ENCODE results near the gene ATG16L1. TPM values are rescaled to one million over a fixed set of nuclear protein-coding genes. Genes with fewer than 3 reads are reported as not detected.

ATG16L1 gene
- total and polyA plus RNA-seq, 2 donors (not counting 3 experiments of a cell fraction or from before 2014, with no cell fraction given): 18.1 to 29.8 TPM

DNA sequence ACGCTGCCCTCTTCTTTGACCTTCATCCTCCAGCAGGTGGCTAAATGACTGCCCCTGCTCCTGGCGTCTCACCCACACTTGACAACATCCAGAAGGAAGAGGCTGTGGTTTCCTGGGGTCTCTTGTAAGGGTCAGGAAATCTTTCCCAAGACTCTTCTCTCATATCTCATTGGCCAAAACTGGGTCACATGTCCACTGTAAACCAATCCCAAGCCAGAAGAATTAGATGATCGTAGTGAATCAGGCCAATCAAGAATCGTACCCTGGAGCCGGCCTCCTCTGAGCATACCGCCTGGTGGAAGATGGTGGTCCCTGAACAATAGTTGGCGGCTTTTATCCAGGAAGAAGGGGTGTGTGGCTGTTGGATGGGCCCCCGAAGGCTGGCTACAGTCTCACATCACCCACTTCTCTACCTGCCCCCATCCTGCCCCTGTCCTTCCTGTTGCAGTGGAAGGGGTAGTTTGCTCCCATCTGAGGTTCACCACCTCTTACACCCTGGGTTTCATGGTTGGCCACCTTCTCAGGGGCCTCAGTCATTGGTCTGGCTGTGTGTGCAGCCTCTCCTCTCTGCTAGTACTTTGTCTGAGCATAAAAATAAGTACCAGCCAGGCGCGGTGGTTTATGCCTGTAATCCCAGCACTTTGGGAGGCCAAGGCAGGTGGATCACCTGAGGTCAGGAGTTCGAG, 59.9 kb downstream of the ATG16L1 start:
- DNase-seq (ENCODE audit: low read depth, low spot score) (no peak), FAIRE-seq (no peak)
- H3K4me1 ChIP-seq (ENCODE audit: control insufficient read depth, extremely low read depth, insufficient read depth, low read length): no peaks in the 10 kb centered on the region
- no peak overlapping the region for H3K4me3 ChIP-seq (replicated peaks in 1 of 3; ENCODE audit: insufficient read depth in 1 of 3, low read depth in 1 of 3, low read length in 3 of 3)
- POLR2A ChIA-PET: no interaction called here
- H4K20me1 ChIP-seq (replicated peaks; ENCODE audit: control insufficient read depth, extremely low read depth, insufficient read depth, low read length): no peaks in the 10 kb centered on the region
- H2AFZ ChIP-seq (ENCODE audit: low read depth, low read length): no peak overlapping the region
- no peak overlapping the region for H3K27ac ChIP-seq (ENCODE audit: insufficient read depth, low read depth, low read length)
- H3K36me3 ChIP-seq (ENCODE audit: control insufficient read depth in 2 of 2, extremely low read depth in 1 of 2, insufficient read depth in 2 of 2, low read length in 2 of 2): no peaks in the 10 kb centered on the region
- intact Hi-C loops (cut with micrococcal nuclease): no loop called here
- no peaks in the 10 kb centered on the region for H3K9me3 ChIP-seq (replicated peaks; ENCODE audit: control insufficient read depth, insufficient read depth, low read length)
- peaks cover 2 to 4% of the 10 kb centered on the region in 2 experiments for H3K27me3 ChIP-seq (ENCODE audit: control insufficient read depth in 2 of 2, insufficient read depth in 2 of 2, low read length in 2 of 2)
- TF ChIP-seq, protein P1, sequence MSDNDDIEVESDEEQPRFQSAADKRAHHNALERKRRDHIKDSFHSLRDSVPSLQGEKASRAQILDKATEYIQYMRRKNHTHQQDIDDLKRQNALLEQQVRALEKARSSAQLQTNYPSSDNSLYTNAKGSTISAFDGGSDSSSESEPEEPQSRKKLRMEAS (IDR thresholded peaks at IDR 0.05; ENCODE audit: insufficient read depth, insufficient read length): no peak
- TF ChIP-seq JUN (IDR thresholded peaks at IDR 0.05; ENCODE audit: borderline replicate concordance, insufficient read depth, insufficient read length, low read depth) (no peak), EZH2 (IDR thresholded peaks at IDR 0.05; ENCODE audit: borderline replicate concordance, low read depth, low read length, severe bottlenecking) (no peak), MYC (IDR thresholded peaks at IDR 0.05; ENCODE audit: low read depth, low read length) (no peak), CTCF (IDR thresholded peaks at IDR 0.05; ENCODE audit: extremely low read depth in 1 of 2, insufficient read depth in 1 of 2, low read depth in 1 of 2, low read length in 2 of 2) (no peak), POLR2A (IDR thresholded peaks at IDR 0.05; ENCODE audit: low read depth, low read length) (no peak), GATA2 (IDR thresholded peaks at IDR 0.05; ENCODE audit: insufficient read depth, insufficient read length, low read depth, low read length) (no peak), FOS (IDR thresholded peaks at IDR 0.05; ENCODE audit: borderline replicate concordance, insufficient read depth, low read length) (no peak), POLR2AphosphoS5 (IDR thresholded peaks at IDR 0.05; ENCODE audit: insufficient read depth, low read depth, low read length) (no peak)
- dilution Hi-C loops (cut with MboI; ENCODE audit: extremely low pct_ligation_motif_present, low sequenced_read_pairs): no loop called here
- CTCF ChIA-PET: no interaction called here
- BruUV-seq (replicated peaks): no TSS peak
- no peak overlapping the region for H3K9ac ChIP-seq (replicated peaks; ENCODE audit: extremely low read depth, insufficient read depth, low read length)
- H3K4me2 ChIP-seq (ENCODE audit: insufficient read depth, low read length): no peak overlapping the region
- H3K79me2 ChIP-seq (ENCODE audit: control insufficient read depth, insufficient read depth, low read length): no peaks in the 10 kb centered on the region
- no peaks in the 10 kb centered on the region for H3K9me1 ChIP-seq (replicated peaks; ENCODE audit: control insufficient read depth, extremely low read depth, insufficient read depth, low read length)
